Measurements from ENCODE around the gene TUSC2. TPM values are rescaled to one million over a fixed set of nuclear protein-coding genes. Genes with fewer than 3 reads are reported as not detected.
A peak's percentile ranks its signal among the peaks of the same experiment; 100 is the strongest.

TUSC2 gene
- total and polyA plus RNA-seq, 2 of the 13 experiments (the other 11 are each of a cell fraction or from before 2014, with no cell fraction given) = 36.7 to 39.1 TPM

DNA sequence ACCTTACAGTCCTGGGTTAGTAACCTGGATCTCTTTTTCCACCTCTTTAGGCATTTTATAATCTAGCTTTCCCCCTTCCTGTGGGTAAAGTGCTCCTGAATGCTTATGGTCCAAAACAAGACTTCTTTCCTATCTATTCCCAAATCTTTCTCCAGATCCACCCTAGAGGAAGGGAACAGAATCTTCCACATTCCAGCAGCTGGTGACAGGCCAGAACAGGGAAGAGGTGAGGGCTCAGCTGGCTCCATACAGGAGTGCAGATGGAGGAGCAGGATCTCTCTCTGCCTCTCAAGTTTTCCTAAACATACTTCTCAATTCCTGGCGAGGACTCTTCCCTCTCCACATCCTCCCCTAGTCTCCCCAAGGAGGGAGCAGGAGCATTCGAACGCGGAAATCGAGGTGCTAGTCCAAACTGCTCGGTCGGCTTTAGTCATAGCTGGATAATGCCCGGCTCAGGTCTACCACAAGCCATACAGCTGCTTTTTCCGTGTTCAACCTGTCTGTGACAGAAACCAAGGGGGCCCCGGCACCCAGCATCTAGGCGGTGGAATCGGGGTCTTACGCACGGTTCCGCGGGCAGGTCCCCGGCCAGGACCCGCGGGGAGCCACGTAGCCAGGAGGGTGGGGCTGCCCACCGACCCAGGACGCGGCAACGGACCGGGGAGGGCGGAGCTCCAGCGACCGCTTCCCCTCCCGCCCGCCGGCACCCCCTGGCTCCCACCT lies 8.6 kb upstream of the TUSC2 start (continued):
- TF ChIP-seq ZBTB40 (IDR thresholded peaks at IDR 0.05) (no peak), ZBTB40 (CRISPR knock-in tag; IDR thresholded peaks at IDR 0.05) (no peak), MTF1 (CRISPR knock-in tag; IDR thresholded peaks at IDR 0.05) (0 out of 2 replicates have a peak, but pooled peaks have one; percentile 17), ZNF556 (CRISPR knock-in tag; IDR thresholded peaks at IDR 0.05; ENCODE audit: borderline replicate concordance) (0 out of 2 replicates have a peak, but pooled peaks have one; percentile 44), ZNF329 (CRISPR knock-in tag; IDR thresholded peaks at IDR 0.05; ENCODE audit: low read depth) (no peak), ZNF20 (CRISPR knock-in tag; IDR thresholded peaks at IDR 0.05) (no peak), NFKB2 (CRISPR knock-in tag; IDR thresholded peaks at IDR 0.05; ENCODE audit: borderline replicate concordance) (no peak), KAT2B (IDR thresholded peaks at IDR 0.05; ENCODE audit: borderline replicate concordance, low read depth, low read length) (no peak), ZNF780A (CRISPR knock-in tag; IDR thresholded peaks at IDR 0.05) (no peak), RBM22 (optimal IDR thresholded peaks at IDR 0.05; ENCODE audit: low read length) (no peak), NBN (conservative IDR thresholded peaks at IDR 0.05) (no peak), ZNF274 (CRISPR knock-in tag; IDR thresholded peaks at IDR 0.05) (no peak)
- TF ChIP-seq, protein P1, sequence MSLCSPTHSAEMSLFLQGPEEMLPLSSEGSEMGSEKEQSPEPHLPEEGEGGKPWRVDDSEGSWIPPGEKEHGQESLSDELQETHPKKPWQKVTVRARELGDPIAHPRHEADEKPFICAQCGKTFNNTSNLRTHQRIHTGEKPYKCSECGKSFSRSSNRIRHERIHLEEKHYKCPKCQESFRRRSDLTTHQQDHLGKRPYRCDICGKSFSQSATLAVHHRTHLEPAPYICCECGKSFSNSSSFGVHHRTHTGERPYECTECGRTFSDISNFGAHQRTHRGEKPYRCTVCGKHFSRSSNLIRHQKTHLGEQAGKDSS (CRISPR knock-in tag; IDR thresholded peaks at IDR 0.05; ENCODE audit: borderline replicate concordance, low read depth) = no peak
- TF ChIP-seq, protein P2, sequence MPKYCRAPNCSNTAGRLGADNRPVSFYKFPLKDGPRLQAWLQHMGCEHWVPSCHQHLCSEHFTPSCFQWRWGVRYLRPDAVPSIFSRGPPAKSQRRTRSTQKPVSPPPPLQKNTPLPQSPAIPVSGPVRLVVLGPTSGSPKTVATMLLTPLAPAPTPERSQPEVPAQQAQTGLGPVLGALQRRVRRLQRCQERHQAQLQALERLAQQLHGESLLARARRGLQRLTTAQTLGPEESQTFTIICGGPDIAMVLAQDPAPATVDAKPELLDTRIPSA (CRISPR knock-in tag; IDR thresholded peaks at IDR 0.05; ENCODE audit: borderline replicate concordance) = peak; percentile 23; the same call in 1 of the 2 replicates
- TF ChIP-seq, protein P3, sequence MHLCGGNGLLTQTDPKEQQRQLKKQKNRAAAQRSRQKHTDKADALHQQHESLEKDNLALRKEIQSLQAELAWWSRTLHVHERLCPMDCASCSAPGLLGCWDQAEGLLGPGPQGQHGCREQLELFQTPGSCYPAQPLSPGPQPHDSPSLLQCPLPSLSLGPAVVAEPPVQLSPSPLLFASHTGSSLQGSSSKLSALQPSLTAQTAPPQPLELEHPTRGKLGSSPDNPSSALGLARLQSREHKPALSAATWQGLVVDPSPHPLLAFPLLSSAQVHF (CRISPR knock-in tag; IDR thresholded peaks at IDR 0.05) = no peak
- TF ChIP-seq, protein P4, sequence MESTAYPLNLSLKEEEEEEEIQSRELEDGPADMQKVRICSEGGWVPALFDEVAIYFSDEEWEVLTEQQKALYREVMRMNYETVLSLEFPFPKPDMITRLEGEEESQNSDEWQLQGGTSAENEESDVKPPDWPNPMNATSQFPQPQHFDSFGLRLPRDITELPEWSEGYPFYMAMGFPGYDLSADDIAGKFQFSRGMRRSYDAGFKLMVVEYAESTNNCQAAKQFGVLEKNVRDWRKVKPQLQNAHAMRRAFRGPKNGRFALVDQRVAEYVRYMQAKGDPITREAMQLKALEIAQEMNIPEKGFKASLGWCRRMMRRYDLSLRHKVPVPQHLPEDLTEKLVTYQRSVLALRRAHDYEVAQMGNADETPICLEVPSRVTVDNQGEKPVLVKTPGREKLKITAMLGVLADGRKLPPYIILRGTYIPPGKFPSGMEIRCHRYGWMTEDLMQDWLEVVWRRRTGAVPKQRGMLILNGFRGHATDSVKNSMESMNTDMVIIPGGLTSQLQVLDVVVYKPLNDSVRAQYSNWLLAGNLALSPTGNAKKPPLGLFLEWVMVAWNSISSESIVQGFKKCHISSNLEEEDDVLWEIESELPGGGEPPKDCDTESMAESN (CRISPR knock-in tag; conservative IDR thresholded peaks at IDR 0.05) = no peak

Measured in HepG2 (cell line).